Prostate gland (tissue), 2 donors: ENCODE measurements around the gene PTGDS. TPM values are rescaled to one million over a fixed set of nuclear protein-coding genes. Genes with fewer than 3 reads are reported as not detected.
A peak's percentile ranks its signal among the peaks of the same experiment; 100 is the strongest.

Experiments
- DNase-seq: peaks from one replicate; pipeline ENCODE4 v3.0.0-alpha.2; 2019; ENCODE audit warnings: low spot score
- H3K27ac ChIP-seq, 2 donors: fragments of 200-600 bp; sonication (generic); 2 replicates each; pipeline ENCODE4 v1.5.1; 2017 to 2019
- H3K27me3 ChIP-seq: fragments of 200-600 bp; sonication (generic); replicated peaks from 2 replicates; pipeline ENCODE4 v1.5.1; 2019; ENCODE audit not compliant: insufficient read depth
- H3K36me3 ChIP-seq, 2 donors: fragments of 200-600 bp; sonication (generic); 1 replicate in 1 of 2; 2 replicates in 1 of 2; pipeline versions ENCODE4 v1.5.1 to v1.8.1; 2017 to 2019
- H3K4me1 ChIP-seq: fragments of 200-600 bp; sonication (generic); replicated peaks from 2 replicates; pipeline ENCODE4 v1.5.1; 2019
- H3K4me3 ChIP-seq, 2 donors: fragments of 200-600 bp; sonication (generic); 2 replicates each; pipeline ENCODE4 v1.5.1; 2017 to 2019
- H3K9me3 ChIP-seq: fragments of 200-600 bp; sonication (generic); 2 replicates; pipeline ENCODE4 v1.5.1; 2017
- POLR2A ChIP-seq: fragments of 450-650 bp; IDR thresholded peaks from one replicate; pipeline ENCODE4 v1.6.1; 2016; ENCODE audit warnings: antibody characterized with exemption, mild to moderate bottlenecking
- POLR2AphosphoS5 ChIP-seq: sonication (generic); formaldehyde crosslinking; IDR thresholded peaks from one replicate; pipeline ENCODE4 v1.6.1; 2017; ENCODE audit warnings: antibody characterized with exemption
- WGBS: methylation state at CpG from one replicate; pipeline ENCODE4 v1.1.5; 2018; 5-methylcytosine and 5-hydroxymethylcytosine counted together
- intact Hi-C: fragments of 100-400 bp; cut with DNase I; formaldehyde crosslinking; loops from one replicate; pipeline ENCODE4 v1.14.2; 2022
- total RNA-seq, 2 donors: library from RNA; depleted of rRNA; stranded (reverse); fragments of >200 nt; gene quantifications; one replicate each; pipeline ENCODE4 v1.1.0, GENCODE V29; 2016
- TF ChIP-seq, protein P1 (sequence below), 4 experiments: fragments of 200-600 bp in 2 of 4; fragments of 450-650 bp in 2 of 4; sonication (generic) in 2 of 4; IDR thresholded peaks; 1 replicate in 3 of 4; 2 replicates in 1 of 4; pipeline ENCODE4 v1.5.1; 2016 to 2019; ENCODE audit warnings: antibody characterized with exemption in 4 of 4, mild to moderate bottlenecking in 2 of 4, moderate library complexity in 2 of 4

Gene PTGDS
- 1,000 to 10,000 TPM in 1 of 2 donors, 10 to 100 TPM in 1; 59.4 to 5,242 TPM for total RNA-seq

GRCh38 chr9:136977223-136977622, at the start of gene PTGDS:
TSS of gene PTGDS (plus strand) at chr9:136977504. CDS start at chr9:136977579, 75 bp downstream.
- no peak for TF ChIP-seq POLR2A
- TF ChIP-seq, protein P1, sequence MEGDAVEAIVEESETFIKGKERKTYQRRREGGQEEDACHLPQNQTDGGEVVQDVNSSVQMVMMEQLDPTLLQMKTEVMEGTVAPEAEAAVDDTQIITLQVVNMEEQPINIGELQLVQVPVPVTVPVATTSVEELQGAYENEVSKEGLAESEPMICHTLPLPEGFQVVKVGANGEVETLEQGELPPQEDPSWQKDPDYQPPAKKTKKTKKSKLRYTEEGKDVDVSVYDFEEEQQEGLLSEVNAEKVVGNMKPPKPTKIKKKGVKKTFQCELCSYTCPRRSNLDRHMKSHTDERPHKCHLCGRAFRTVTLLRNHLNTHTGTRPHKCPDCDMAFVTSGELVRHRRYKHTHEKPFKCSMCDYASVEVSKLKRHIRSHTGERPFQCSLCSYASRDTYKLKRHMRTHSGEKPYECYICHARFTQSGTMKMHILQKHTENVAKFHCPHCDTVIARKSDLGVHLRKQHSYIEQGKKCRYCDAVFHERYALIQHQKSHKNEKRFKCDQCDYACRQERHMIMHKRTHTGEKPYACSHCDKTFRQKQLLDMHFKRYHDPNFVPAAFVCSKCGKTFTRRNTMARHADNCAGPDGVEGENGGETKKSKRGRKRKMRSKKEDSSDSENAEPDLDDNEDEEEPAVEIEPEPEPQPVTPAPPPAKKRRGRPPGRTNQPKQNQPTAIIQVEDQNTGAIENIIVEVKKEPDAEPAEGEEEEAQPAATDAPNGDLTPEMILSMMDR (IDR thresholded peaks at IDR 0.05) = no peak
- TF ChIP-seq POLR2AphosphoS5 = peak; percentile 19
- H3K9me3 ChIP-seq = no peaks in the 10 kb centered on the region
- no peaks in the 10 kb centered on the region for H3K36me3 ChIP-seq
- peak within 1 kb of the TSS; percentile 25 to 41 for H3K4me3 ChIP-seq
- intact Hi-C loops = no loop called here
- H3K27ac ChIP-seq = peak within 1 kb of the TSS; percentile 60 to 61
- no peaks in the 10 kb centered on the region for H3K4me1 ChIP-seq
- H3K27me3 ChIP-seq = no peaks in the 10 kb centered on the region
- no peak for DNase-seq
- WGBS = 82% methylated on average over 9 of the region's 10 CpGs

- TF ChIP-seq, protein P1 (IDR thresholded peaks at IDR 0.05) = no peak
- TF ChIP-seq POLR2AphosphoS5 = no peak
- TF ChIP-seq POLR2A = no peak
- Histone ChIP-seq H3K4me3 (no peak overlapping the region), H3K4me1 (no peaks in the 10 kb centered on the region), H3K27me3 (no peaks in the 10 kb centered on the region), H3K36me3 (peaks cover 0 to 4% of the 10 kb centered on the region in 2 donors), H3K27ac (peak overlapping the region; percentile 24 to 35), H3K9me3 (no peaks in the 10 kb centered on the region)
- intact Hi-C loops = no loop called here
- DNase-seq = no peak
- WGBS = 77% methylated on average over 9 of the region's 9 CpGs
These were observed 48.7 kb upstream of the PTGDS start for GRCh38 chr9:136928591-136928990.

GRCh38 chr9:136930014-136930413, 47.3 kb upstream of the PTGDS start:
- intact Hi-C loops = no loop called here
- TF ChIP-seq POLR2AphosphoS5 (no peak), POLR2A (no peak)
- TF ChIP-seq, protein P1 (IDR thresholded peaks at IDR 0.05) = no peak

GRCh38 chr9:136931611-136932130, 45.6 kb upstream of the PTGDS start:
- no peak for DNase-seq
- intact Hi-C loops = no loop called here

More at GRCh38 chr9:136930014-136930413, 47.3 kb upstream of the PTGDS start:
- Histone ChIP-seq H3K4me3 (no peak overlapping the region), H3K9me3 (no peaks in the 10 kb centered on the region), H3K27ac (no peak overlapping the region), H3K4me1 (no peaks in the 10 kb centered on the region), H3K36me3 (peaks cover 0 to 4% of the 10 kb centered on the region in 2 donors), H3K27me3 (no peaks in the 10 kb centered on the region)
- no peak for DNase-seq
- 95% methylated on average over 4 of the region's 4 CpGs for WGBS

GRCh38 chr9:136934277-136934676, 43.0 kb upstream of the PTGDS start:
- 88% methylated on average over 3 of the region's 3 CpGs for WGBS
- TF ChIP-seq POLR2A = no peak
- TF ChIP-seq, protein P1 (IDR thresholded peaks at IDR 0.05) = no peak
- no peak for TF ChIP-seq POLR2AphosphoS5
- no peaks in the 10 kb centered on the region for H3K9me3 ChIP-seq
- no peaks in the 10 kb centered on the region for H3K27me3 ChIP-seq
- intact Hi-C loops = no loop called here
- no peaks in the 10 kb centered on the region for H3K36me3 ChIP-seq
- H3K4me1 ChIP-seq = no peaks in the 10 kb centered on the region
- no peak overlapping the region for H3K4me3 ChIP-seq
- H3K27ac ChIP-seq = no peak overlapping the region
- DNase-seq = no peak

More at GRCh38 chr9:136931611-136932130, 45.6 kb upstream of the PTGDS start:
- Histone ChIP-seq H3K9me3 (no peaks in the 10 kb centered on the region), H3K27ac (no peak overlapping the region), H3K36me3 (no peaks in the 10 kb centered on the region), H3K27me3 (no peaks in the 10 kb centered on the region), H3K4me1 (no peaks in the 10 kb centered on the region), H3K4me3 (no peak overlapping the region)
- WGBS = 97% methylated on average over 2 of the region's 2 CpGs
- TF ChIP-seq, protein P1 (IDR thresholded peaks at IDR 0.05) = no peak
